ENCODE measurements around the gene RBL1. TPM values are rescaled to one million over a fixed set of nuclear protein-coding genes. Genes with fewer than 3 reads are reported as not detected.
A peak's percentile ranks its signal among the peaks of the same experiment; 100 is the strongest.

Gene RBL1, protein sequence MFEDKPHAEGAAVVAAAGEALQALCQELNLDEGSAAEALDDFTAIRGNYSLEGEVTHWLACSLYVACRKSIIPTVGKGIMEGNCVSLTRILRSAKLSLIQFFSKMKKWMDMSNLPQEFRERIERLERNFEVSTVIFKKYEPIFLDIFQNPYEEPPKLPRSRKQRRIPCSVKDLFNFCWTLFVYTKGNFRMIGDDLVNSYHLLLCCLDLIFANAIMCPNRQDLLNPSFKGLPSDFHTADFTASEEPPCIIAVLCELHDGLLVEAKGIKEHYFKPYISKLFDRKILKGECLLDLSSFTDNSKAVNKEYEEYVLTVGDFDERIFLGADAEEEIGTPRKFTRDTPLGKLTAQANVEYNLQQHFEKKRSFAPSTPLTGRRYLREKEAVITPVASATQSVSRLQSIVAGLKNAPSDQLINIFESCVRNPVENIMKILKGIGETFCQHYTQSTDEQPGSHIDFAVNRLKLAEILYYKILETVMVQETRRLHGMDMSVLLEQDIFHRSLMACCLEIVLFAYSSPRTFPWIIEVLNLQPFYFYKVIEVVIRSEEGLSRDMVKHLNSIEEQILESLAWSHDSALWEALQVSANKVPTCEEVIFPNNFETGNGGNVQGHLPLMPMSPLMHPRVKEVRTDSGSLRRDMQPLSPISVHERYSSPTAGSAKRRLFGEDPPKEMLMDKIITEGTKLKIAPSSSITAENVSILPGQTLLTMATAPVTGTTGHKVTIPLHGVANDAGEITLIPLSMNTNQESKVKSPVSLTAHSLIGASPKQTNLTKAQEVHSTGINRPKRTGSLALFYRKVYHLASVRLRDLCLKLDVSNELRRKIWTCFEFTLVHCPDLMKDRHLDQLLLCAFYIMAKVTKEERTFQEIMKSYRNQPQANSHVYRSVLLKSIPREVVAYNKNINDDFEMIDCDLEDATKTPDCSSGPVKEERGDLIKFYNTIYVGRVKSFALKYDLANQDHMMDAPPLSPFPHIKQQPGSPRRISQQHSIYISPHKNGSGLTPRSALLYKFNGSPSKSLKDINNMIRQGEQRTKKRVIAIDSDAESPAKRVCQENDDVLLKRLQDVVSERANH
- total RNA-seq (20.8 TPM), polyA plus RNA-seq (4.1 TPM)
- long read RNA-seq, donor 1: 0 reads
- long read RNA-seq, donor 2, full-length matches to known transcripts: 6 of 6 reads
- long read RNA-seq, donor 2, partial matches to known transcripts: 0 of 6 reads
- long read RNA-seq, donor 2, other reads (novel, unspliced or antisense): 0 of 6 reads
- long read RNA-seq, donor 3: 0 reads
- long read RNA-seq, donor 4, partial matches to known transcripts: 0 of 1 reads
- long read RNA-seq, donor 4, other reads (novel, unspliced or antisense): 0 of 1 reads
- long read RNA-seq, donor 5: 0 reads
- long read RNA-seq, donor 6, full-length matches to known transcripts: 1 of 1 reads
- long read RNA-seq, donor 6, partial matches to known transcripts: 0 of 1 reads
- long read RNA-seq, donor 6, other reads (novel, unspliced or antisense): 0 of 1 reads
- long read RNA-seq, donor 7: 0 reads
- long read RNA-seq, donor 8: 0 reads
- long read RNA-seq, donor 9, full-length matches to known transcripts: 2 of 2 reads
- long read RNA-seq, donor 9, partial matches to known transcripts: 0 of 2 reads
- long read RNA-seq, donor 9, other reads (novel, unspliced or antisense): 0 of 2 reads
- long read RNA-seq, donor 10: 0 reads

GRCh38 chr20:37095599-37096414 is at the start of gene RBL1:
Gene RBL1 (minus strand): TSS chr20:37095997. CDS start chr20:37095928, 69 bp downstream.
- no peaks in the 10 kb centered on the region for H3K9me3 ChIP-seq (ENCODE audit: control insufficient read depth in 2 of 2, insufficient read depth in 1 of 2, low read length in 1 of 2)
- WGBS: under 1% methylated on average over 58 of the region's 58 CpGs
- DNase-seq (ENCODE audit: low read depth in 6 of 9, low spot score in 9 of 9): peak; percentile 73 to 96 (median 90)
- peak within 1 kb of the TSS; percentile 68 to 79 for H3K27ac ChIP-seq (ENCODE audit: low read depth in 1 of 2, low read length in 1 of 2)
- peaks cover 13 to 27% of the 10 kb centered on the region in 2 donors for H3K4me1 ChIP-seq (ENCODE audit: control insufficient read depth in 2 of 2, insufficient read depth in 2 of 2, low read length in 2 of 2)
- H3K4me3 ChIP-seq (ENCODE audit: low read length in 2 of 2): peak within 1 kb of the TSS; percentile 83 to 88
- no peaks in the 10 kb centered on the region for H3K27me3 ChIP-seq (ENCODE audit: control insufficient read depth in 2 of 2, insufficient read depth in 1 of 2, low read length in 1 of 2)
- peaks cover 0 to 16% of the 10 kb centered on the region in 2 donors for H3K36me3 ChIP-seq (ENCODE audit: control insufficient read depth in 2 of 2, insufficient read depth in 2 of 2, low read length in 1 of 2)

DNA sequence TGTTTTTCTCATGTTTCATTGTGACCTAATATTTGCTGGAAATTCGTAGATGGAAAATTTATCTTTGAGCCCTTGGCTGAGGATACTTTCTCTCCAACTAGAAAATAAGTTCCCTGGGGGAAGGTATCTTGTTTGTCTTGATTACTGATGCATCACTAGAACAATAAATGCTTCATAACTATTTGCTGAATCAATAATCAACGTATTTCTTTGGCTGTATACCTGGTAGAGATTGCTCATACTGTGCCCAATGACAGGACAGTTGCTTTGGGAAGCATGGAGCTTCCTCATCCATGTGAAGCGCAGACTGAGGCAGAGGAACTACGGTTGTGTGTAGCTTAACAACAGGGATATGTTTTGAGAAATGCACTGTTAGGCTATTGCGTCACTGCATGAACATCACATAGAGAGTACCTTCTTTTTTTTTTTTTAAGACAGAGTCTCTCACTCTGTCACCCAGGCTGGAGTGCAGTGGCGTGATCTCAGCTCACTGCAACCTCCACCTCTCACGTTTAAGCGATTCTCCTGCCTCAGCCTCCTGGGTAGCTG is 49.1 kb upstream of the RBL1 start:
- Histone ChIP-seq H3K4me1 (ENCODE audit: control insufficient read depth in 2 of 2, insufficient read depth in 2 of 2, low read length in 2 of 2) (no peaks in the 10 kb centered on the region), H3K27me3 (ENCODE audit: control insufficient read depth in 2 of 2, insufficient read depth in 1 of 2, low read length in 1 of 2) (no peaks in the 10 kb centered on the region), H3K27ac (ENCODE audit: low read depth in 1 of 2, low read length in 1 of 2) (no peak overlapping the region), H3K36me3 (ENCODE audit: control insufficient read depth in 2 of 2, insufficient read depth in 2 of 2, low read length in 1 of 2) (no peaks in the 10 kb centered on the region), H3K4me3 (ENCODE audit: low read length in 2 of 2) (no peak overlapping the region), H3K9me3 (ENCODE audit: control insufficient read depth in 2 of 2, insufficient read depth in 1 of 2, low read length in 1 of 2) (no peaks in the 10 kb centered on the region)
- 97% methylated on average over 8 of the region's 8 CpGs for WGBS
- no peak for DNase-seq (ENCODE audit: low read depth in 6 of 9, low spot score in 9 of 9)

DNA sequence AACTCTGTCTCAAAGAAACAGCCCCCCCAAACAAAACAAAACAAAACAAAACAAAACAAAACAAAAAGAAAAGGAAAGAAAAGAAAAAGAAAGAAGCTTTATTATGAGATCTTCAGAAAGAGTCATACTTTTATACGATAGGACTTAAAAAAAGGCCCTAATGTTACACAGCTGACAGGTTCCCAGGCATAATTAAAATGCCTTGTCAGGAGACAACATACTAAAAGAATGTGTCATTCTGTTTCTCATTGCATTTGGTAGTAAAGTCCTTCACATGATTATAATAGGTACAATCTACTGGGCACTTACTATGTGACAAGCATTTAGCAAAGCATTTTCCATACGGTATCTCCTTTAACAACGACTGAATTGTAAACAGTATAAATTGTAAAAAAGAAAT is 46.9 kb upstream of the RBL1 start:
- Histone ChIP-seq H3K9me3 (ENCODE audit: control insufficient read depth in 2 of 2, insufficient read depth in 1 of 2, low read length in 1 of 2) (no peaks in the 10 kb centered on the region), H3K27me3 (ENCODE audit: control insufficient read depth in 2 of 2, insufficient read depth in 1 of 2, low read length in 1 of 2) (no peaks in the 10 kb centered on the region), H3K4me3 (ENCODE audit: low read length in 2 of 2) (no peak overlapping the region), H3K36me3 (ENCODE audit: control insufficient read depth in 2 of 2, insufficient read depth in 2 of 2, low read length in 1 of 2) (no peaks in the 10 kb centered on the region), H3K4me1 (ENCODE audit: control insufficient read depth in 2 of 2, insufficient read depth in 2 of 2, low read length in 2 of 2) (no peaks in the 10 kb centered on the region), H3K27ac (ENCODE audit: low read depth in 1 of 2, low read length in 1 of 2) (no peak overlapping the region)
- no peak for DNase-seq (ENCODE audit: low read depth in 6 of 9, low spot score in 9 of 9)
- 97% methylated on average over 3 of the region's 3 CpGs for WGBS

DNA sequence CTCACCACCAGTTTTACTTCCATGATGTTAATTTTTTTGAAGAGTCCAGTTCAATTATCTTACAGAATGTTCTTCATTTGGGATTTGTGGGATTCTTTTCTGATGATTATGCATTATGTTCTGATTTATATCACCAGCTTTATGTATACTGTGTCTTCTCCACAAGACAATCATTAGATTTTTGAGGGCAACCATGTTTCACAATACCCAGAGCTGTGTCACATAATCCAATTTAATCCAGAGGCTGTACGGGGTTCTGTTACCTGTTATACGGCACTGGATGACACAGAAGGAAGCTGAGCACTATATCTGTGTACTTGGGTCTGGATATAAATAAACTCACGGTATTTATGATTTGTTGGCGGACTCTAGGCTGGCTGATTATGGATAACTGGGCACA is 41.8 kb upstream of the RBL1 start:
- H3K9me3 ChIP-seq (ENCODE audit: control insufficient read depth in 2 of 2, insufficient read depth in 1 of 2, low read length in 1 of 2): no peaks in the 10 kb centered on the region
- H3K4me1 ChIP-seq (ENCODE audit: control insufficient read depth in 2 of 2, insufficient read depth in 2 of 2, low read length in 2 of 2): no peaks in the 10 kb centered on the region
- H3K27ac ChIP-seq (ENCODE audit: low read depth in 1 of 2, low read length in 1 of 2): no peak overlapping the region
- DNase-seq (ENCODE audit: low read depth in 6 of 9, low spot score in 9 of 9): no peak
- over 99% methylated on average over 4 of the region's 4 CpGs for WGBS
- no peaks in the 10 kb centered on the region for H3K27me3 ChIP-seq (ENCODE audit: control insufficient read depth in 2 of 2, insufficient read depth in 1 of 2, low read length in 1 of 2)
- no peak overlapping the region for H3K4me3 ChIP-seq (ENCODE audit: low read length in 2 of 2)
- no peaks in the 10 kb centered on the region for H3K36me3 ChIP-seq (ENCODE audit: control insufficient read depth in 2 of 2, insufficient read depth in 2 of 2, low read length in 1 of 2)

DNA sequence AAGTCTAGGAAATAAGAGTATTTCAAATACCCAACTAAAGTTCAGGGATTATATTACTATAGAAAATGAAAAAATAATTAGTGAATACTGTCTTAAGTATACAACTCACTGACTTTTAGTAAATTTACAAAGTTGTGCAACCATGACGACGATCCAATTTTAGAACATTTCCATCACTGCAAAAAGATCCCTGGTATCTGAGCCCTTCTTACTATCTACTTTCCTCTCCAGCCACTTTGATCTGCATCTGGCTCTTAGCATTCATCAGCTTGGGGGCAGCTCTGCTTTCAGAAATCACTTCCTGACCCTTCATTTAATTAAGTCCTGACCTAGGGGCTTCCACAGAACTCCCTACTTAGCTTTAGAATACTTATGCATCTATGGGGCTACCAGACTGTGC is 38.2 kb upstream of the RBL1 start:
- H3K4me1 ChIP-seq (ENCODE audit: control insufficient read depth in 2 of 2, insufficient read depth in 2 of 2, low read length in 2 of 2): no peaks in the 10 kb centered on the region
- no peaks in the 10 kb centered on the region for H3K36me3 ChIP-seq (ENCODE audit: control insufficient read depth in 2 of 2, insufficient read depth in 2 of 2, low read length in 1 of 2)
- 97% methylated on average over 2 of the region's 2 CpGs for WGBS
- DNase-seq (ENCODE audit: low read depth in 6 of 9, low spot score in 9 of 9): no peak
- H3K27ac ChIP-seq (ENCODE audit: low read depth in 1 of 2, low read length in 1 of 2): no peak overlapping the region
- H3K4me3 ChIP-seq (ENCODE audit: low read length in 2 of 2): no peak overlapping the region
- H3K27me3 ChIP-seq (ENCODE audit: control insufficient read depth in 2 of 2, insufficient read depth in 1 of 2, low read length in 1 of 2): no peaks in the 10 kb centered on the region
- no peaks in the 10 kb centered on the region for H3K9me3 ChIP-seq (ENCODE audit: control insufficient read depth in 2 of 2, insufficient read depth in 1 of 2, low read length in 1 of 2)

- no peaks in the 10 kb centered on the region for H3K27me3 ChIP-seq (ENCODE audit: control insufficient read depth in 2 of 2, insufficient read depth in 1 of 2, low read length in 1 of 2)
- no peak overlapping the region for H3K27ac ChIP-seq (ENCODE audit: low read depth in 1 of 2, low read length in 1 of 2)
- no peaks in the 10 kb centered on the region for H3K9me3 ChIP-seq (ENCODE audit: control insufficient read depth in 2 of 2, insufficient read depth in 1 of 2, low read length in 1 of 2)
- H3K4me1 ChIP-seq (ENCODE audit: control insufficient read depth in 2 of 2, insufficient read depth in 2 of 2, low read length in 2 of 2): no peaks in the 10 kb centered on the region
- WGBS: 95% methylated on average over 3 of the region's 3 CpGs
- DNase-seq (ENCODE audit: low read depth in 6 of 9, low spot score in 9 of 9): no peak
- H3K36me3 ChIP-seq (ENCODE audit: control insufficient read depth in 2 of 2, insufficient read depth in 2 of 2, low read length in 1 of 2): no peaks in the 10 kb centered on the region
- H3K4me3 ChIP-seq (ENCODE audit: low read length in 2 of 2): no peak overlapping the region
Measured at GRCh38 chr20:37131486-37131885, 35.7 kb upstream of the RBL1 start.

DNA sequence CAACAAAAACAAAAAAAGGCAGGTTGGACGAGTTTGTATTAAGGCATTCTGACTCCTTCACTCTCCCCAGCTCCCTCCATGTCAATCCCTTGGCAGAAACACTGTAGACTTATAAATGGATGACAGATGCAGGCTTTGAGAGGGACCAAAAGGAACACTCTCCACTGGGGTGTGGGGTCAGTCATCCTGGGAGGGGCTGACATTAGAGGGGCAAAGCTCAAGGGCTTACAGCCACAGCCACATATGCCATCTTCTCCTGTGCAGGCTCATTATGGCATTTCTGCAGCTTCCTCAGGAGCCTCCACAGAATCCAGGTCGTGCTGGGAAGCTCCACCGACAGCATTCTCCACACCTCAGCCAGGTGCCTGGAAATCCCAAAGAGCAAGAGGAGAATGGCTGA is 33.0 kb upstream of the RBL1 start:
- Histone ChIP-seq H3K27ac (ENCODE audit: low read depth in 1 of 2, low read length in 1 of 2) (no peak overlapping the region), H3K36me3 (ENCODE audit: control insufficient read depth in 2 of 2, insufficient read depth in 2 of 2, low read length in 1 of 2) (no peaks in the 10 kb centered on the region), H3K4me1 (ENCODE audit: control insufficient read depth in 2 of 2, insufficient read depth in 2 of 2, low read length in 2 of 2) (no peaks in the 10 kb centered on the region), H3K9me3 (ENCODE audit: control insufficient read depth in 2 of 2, insufficient read depth in 1 of 2, low read length in 1 of 2) (peaks cover 0 to 6% of the 10 kb centered on the region in 2 donors), H3K4me3 (ENCODE audit: low read length in 2 of 2) (no peak overlapping the region), H3K27me3 (ENCODE audit: control insufficient read depth in 2 of 2, insufficient read depth in 1 of 2, low read length in 1 of 2) (no peaks in the 10 kb centered on the region)
- WGBS: 94% methylated on average over 3 of the region's 3 CpGs
- no peak for DNase-seq (ENCODE audit: low read depth in 6 of 9, low spot score in 9 of 9)

Data from thymus (tissue), 14 donors.